Placental pericyte (primary cell): ENCODE data around the gene CCDC196. TPM values are rescaled to one million over a fixed set of nuclear protein-coding genes. Genes with fewer than 3 reads are reported as not detected.

Experiments
- total RNA-seq: library from RNA; depleted of rRNA; stranded (reverse); fragments of >200 nt; gene quantifications from 2 replicates; pipeline ENCODE4 v1.2.3, GENCODE V29; 2012

Gene CCDC196
- total RNA-seq = not detected in 2 replicates

GRCh38 chr14:66485910-66486421 is at the start of gene CCDC196:
Gene CCDC196, plus strand, starts transcription at chr14:66486371. Its CDS starts 132 bp downstream, at chr14:66486503.

GRCh38 chr14:66507722-66508546 is 21.8 kb downstream of the CCDC196 start, which contains the start of gene GPHN:
Gene GPHN, plus strand, starts transcription at chr14:66508147.

Other genes with a start within 250 kb of the CCDC196 start
- 2.6 and 6.2 TPM in 2 replicates for gene GPHN, start 21.8 kb downstream of the CCDC196 start, total RNA-seq